ENCODE results near the gene ADAMTS1.

Gene ADAMTS1

GRCh38 chr21:26834181-26834905, 10.9 kb downstream of the ADAMTS1 start:
- Histone ChIP-seq H3K36me3 (ENCODE audit: insufficient read depth, low read length) (peaks cover 39% of the 10 kb centered on the region), H3K9me3 (replicated peaks; ENCODE audit: low read length) (no peaks in the 10 kb centered on the region), H3K4me2 (ENCODE audit: low read length) (peak overlapping the region; percentile 65), H3K4me3 (ENCODE audit: low read length) (no peak overlapping the region), H3K4me1 (ENCODE audit: control insufficient read depth, insufficient read depth, low read length) (peaks cover 46% of the 10 kb centered on the region), H3K27me3 (ENCODE audit: control insufficient read depth, insufficient read depth, low read length) (no peaks in the 10 kb centered on the region), H3K9ac (ENCODE audit: low read depth, low read length) (peak overlapping the region; percentile 27)

- Histone ChIP-seq H3K9ac (ENCODE audit: low read depth, low read length) (peak overlapping the region; percentile 27), H3K4me3 (ENCODE audit: low read length) (peak overlapping the region; percentile 53), H3K4me2 (ENCODE audit: low read length) (peak overlapping the region; percentile 65), H3K36me3 (ENCODE audit: insufficient read depth, low read length) (peaks cover 30% of the 10 kb centered on the region), H3K4me1 (ENCODE audit: control insufficient read depth, insufficient read depth, low read length) (peaks cover 40% of the 10 kb centered on the region), H3K9me3 (replicated peaks; ENCODE audit: low read length) (no peaks in the 10 kb centered on the region), H3K27me3 (ENCODE audit: control insufficient read depth, insufficient read depth, low read length) (no peaks in the 10 kb centered on the region)
Observed at GRCh38 chr21:26833460-26833939, 11.7 kb downstream of the ADAMTS1 start.

- Histone ChIP-seq H3K27me3 (ENCODE audit: control insufficient read depth, insufficient read depth, low read length) (no peaks in the 10 kb centered on the region), H3K9ac (ENCODE audit: low read depth, low read length) (no peak overlapping the region), H3K9me3 (replicated peaks; ENCODE audit: low read length) (no peaks in the 10 kb centered on the region), H3K4me3 (ENCODE audit: low read length) (no peak overlapping the region), H3K4me2 (ENCODE audit: low read length) (peak overlapping the region; percentile 65), H3K36me3 (ENCODE audit: insufficient read depth, low read length) (peaks cover 25% of the 10 kb centered on the region), H3K4me1 (ENCODE audit: control insufficient read depth, insufficient read depth, low read length) (peaks cover 39% of the 10 kb centered on the region)
Observed at GRCh38 chr21:26833011-26833410, 12.2 kb downstream of the ADAMTS1 start.

- Histone ChIP-seq H3K27me3 (ENCODE audit: control insufficient read depth, insufficient read depth, low read length) (no peaks in the 10 kb centered on the region), H3K36me3 (ENCODE audit: insufficient read depth, low read length) (peaks cover 21% of the 10 kb centered on the region), H3K9me3 (replicated peaks; ENCODE audit: low read length) (no peaks in the 10 kb centered on the region), H3K4me2 (ENCODE audit: low read length) (no peak overlapping the region), H3K9ac (ENCODE audit: low read depth, low read length) (no peak overlapping the region), H3K4me1 (ENCODE audit: control insufficient read depth, insufficient read depth, low read length) (peaks cover 35% of the 10 kb centered on the region), H3K4me3 (ENCODE audit: low read length) (no peak overlapping the region)
Observed at GRCh38 chr21:26832546-26832945, 12.7 kb downstream of the ADAMTS1 start.

GRCh38 chr21:26826801-26827200, 18.4 kb downstream of the ADAMTS1 start:
- H3K4me2 ChIP-seq (ENCODE audit: low read length): no peak overlapping the region
- H3K4me1 ChIP-seq (ENCODE audit: control insufficient read depth, insufficient read depth, low read length): no peaks in the 10 kb centered on the region
- H3K9me3 ChIP-seq (replicated peaks; ENCODE audit: low read length): no peaks in the 10 kb centered on the region
- H3K27me3 ChIP-seq (ENCODE audit: control insufficient read depth, insufficient read depth, low read length): no peaks in the 10 kb centered on the region
- H3K4me3 ChIP-seq (ENCODE audit: low read length): no peak overlapping the region
- H3K9ac ChIP-seq (ENCODE audit: low read depth, low read length): no peak overlapping the region
- H3K36me3 ChIP-seq (ENCODE audit: insufficient read depth, low read length): no peaks in the 10 kb centered on the region

GRCh38 chr21:26820509-26820908, 24.7 kb downstream of the ADAMTS1 start:
- H3K9me3 ChIP-seq (replicated peaks; ENCODE audit: low read length): no peaks in the 10 kb centered on the region
- H3K4me3 ChIP-seq (ENCODE audit: low read length): no peak overlapping the region
- peaks cover 3% of the 10 kb centered on the region for H3K4me1 ChIP-seq (ENCODE audit: control insufficient read depth, insufficient read depth, low read length)
- no peaks in the 10 kb centered on the region for H3K27me3 ChIP-seq (ENCODE audit: control insufficient read depth, insufficient read depth, low read length)
- no peak overlapping the region for H3K9ac ChIP-seq (ENCODE audit: low read depth, low read length)
- no peak overlapping the region for H3K4me2 ChIP-seq (ENCODE audit: low read length)
- H3K36me3 ChIP-seq (ENCODE audit: insufficient read depth, low read length): no peaks in the 10 kb centered on the region

GRCh38 chr21:26819740-26820324, 25.4 kb downstream of the ADAMTS1 start:
- H3K9ac ChIP-seq (ENCODE audit: low read depth, low read length): no peak overlapping the region
- no peaks in the 10 kb centered on the region for H3K36me3 ChIP-seq (ENCODE audit: insufficient read depth, low read length)
- H3K4me3 ChIP-seq (ENCODE audit: low read length): no peak overlapping the region
- H3K9me3 ChIP-seq (replicated peaks; ENCODE audit: low read length): no peaks in the 10 kb centered on the region
- H3K4me2 ChIP-seq (ENCODE audit: low read length): no peak overlapping the region
- H3K27me3 ChIP-seq (ENCODE audit: control insufficient read depth, insufficient read depth, low read length): no peaks in the 10 kb centered on the region
- peaks cover 5% of the 10 kb centered on the region for H3K4me1 ChIP-seq (ENCODE audit: control insufficient read depth, insufficient read depth, low read length)

GRCh38 chr21:26818906-26819305, 26.3 kb downstream of the ADAMTS1 start:
- Histone ChIP-seq H3K9me3 (replicated peaks; ENCODE audit: low read length) (no peaks in the 10 kb centered on the region), H3K36me3 (ENCODE audit: insufficient read depth, low read length) (no peaks in the 10 kb centered on the region), H3K4me3 (ENCODE audit: low read length) (no peak overlapping the region), H3K27me3 (ENCODE audit: control insufficient read depth, insufficient read depth, low read length) (no peaks in the 10 kb centered on the region), H3K9ac (ENCODE audit: low read depth, low read length) (no peak overlapping the region), H3K4me1 (ENCODE audit: control insufficient read depth, insufficient read depth, low read length) (peaks cover 5% of the 10 kb centered on the region), H3K4me2 (ENCODE audit: low read length) (no peak overlapping the region)

- Histone ChIP-seq H3K27me3 (ENCODE audit: control insufficient read depth, insufficient read depth, low read length) (no peaks in the 10 kb centered on the region), H3K4me2 (ENCODE audit: low read length) (no peak overlapping the region), H3K36me3 (ENCODE audit: insufficient read depth, low read length) (no peaks in the 10 kb centered on the region), H3K4me3 (ENCODE audit: low read length) (no peak overlapping the region), H3K4me1 (ENCODE audit: control insufficient read depth, insufficient read depth, low read length) (peaks cover 5% of the 10 kb centered on the region), H3K9me3 (replicated peaks; ENCODE audit: low read length) (no peaks in the 10 kb centered on the region), H3K9ac (ENCODE audit: low read depth, low read length) (no peak overlapping the region)
Observed at GRCh38 chr21:26815197-26815596, 30.0 kb downstream of the ADAMTS1 start.

- Histone ChIP-seq H3K9ac (ENCODE audit: low read depth, low read length) (no peak overlapping the region), H3K27me3 (ENCODE audit: control insufficient read depth, insufficient read depth, low read length) (no peaks in the 10 kb centered on the region), H3K4me2 (ENCODE audit: low read length) (no peak overlapping the region), H3K36me3 (ENCODE audit: insufficient read depth, low read length) (no peaks in the 10 kb centered on the region), H3K4me1 (ENCODE audit: control insufficient read depth, insufficient read depth, low read length) (peaks cover 5% of the 10 kb centered on the region), H3K4me3 (ENCODE audit: low read length) (no peak overlapping the region), H3K9me3 (replicated peaks; ENCODE audit: low read length) (no peaks in the 10 kb centered on the region)
Observed at GRCh38 chr21:26814386-26814785, 30.8 kb downstream of the ADAMTS1 start.

- Histone ChIP-seq H3K4me2 (ENCODE audit: low read length) (no peak overlapping the region), H3K9ac (ENCODE audit: low read depth, low read length) (no peak overlapping the region)
Observed at GRCh38 chr21:26813426-26813998, 31.7 kb downstream of the ADAMTS1 start.

More at GRCh38 chr21:26813426-26813998, 31.7 kb downstream of the ADAMTS1 start:
- Histone ChIP-seq H3K4me3 (ENCODE audit: low read length) (no peak overlapping the region), H3K9me3 (replicated peaks; ENCODE audit: low read length) (no peaks in the 10 kb centered on the region), H3K36me3 (ENCODE audit: insufficient read depth, low read length) (no peaks in the 10 kb centered on the region), H3K27me3 (ENCODE audit: control insufficient read depth, insufficient read depth, low read length) (no peaks in the 10 kb centered on the region), H3K4me1 (ENCODE audit: control insufficient read depth, insufficient read depth, low read length) (peaks cover 5% of the 10 kb centered on the region)

Measured in skeletal muscle satellite cell (primary cell).